Sigmoid colon (tissue), 7 donors: ENCODE results near the gene GPR42. TPM values are rescaled to one million over a fixed set of nuclear protein-coding genes. Genes with fewer than 3 reads are reported as not detected.

Source experiments
- DNase-seq: peaks from one replicate; pipeline ENCODE4 v3.0.0-alpha.2; 2019
- H3K27ac ChIP-seq, 4 donors: fragments of 200-600 bp; sonication (generic); one replicate each; pipeline ENCODE4 v1.5.1; 2016 to 2019; ENCODE audit warnings: mild to moderate bottlenecking in 1 of 4
- H3K27me3 ChIP-seq, 3 donors: fragments of 200-600 bp; sonication (generic); one replicate each; pipeline ENCODE4 v1.5.1; 2019; ENCODE audit warnings: mild to moderate bottlenecking in 1 of 3
- H3K36me3 ChIP-seq, 4 donors: fragments of 200-600 bp; sonication (generic); one replicate each; pipeline ENCODE4 v1.5.1; 2016 to 2019
- H3K4me1 ChIP-seq, 4 donors: fragments of 200-600 bp; sonication (generic); one replicate each; pipeline ENCODE4 v1.5.1; 2017 to 2019
- H3K4me3 ChIP-seq, 4 donors: fragments of 200-600 bp; sonication (generic); one replicate each; pipeline ENCODE4 v1.5.1; 2017 to 2019; ENCODE audit warnings: mild to moderate bottlenecking in 2 of 4, moderate library complexity in 1 of 4
- H3K9me3 ChIP-seq, 4 donors: fragments of 200-600 bp in 3 of 4; sonication (generic) in 3 of 4; one replicate each; pipeline versions ENCODE4 v1.5.1 to v1.6.1; 2013 to 2019
- CTCF ChIP-seq, 4 experiments: fragments of 450-650 bp in 3 of 4; fragments of 200-600 bp in 1 of 4; IDR thresholded peaks; one replicate each; pipeline ENCODE4 v1.5.1; 2016 to 2019; ENCODE audit warnings: antibody characterized with exemption in 4 of 4, mild to moderate bottlenecking in 3 of 4, moderate library complexity in 2 of 4
- EP300 ChIP-seq, 4 donors: sonication (generic); formaldehyde crosslinking; IDR thresholded peaks; one replicate each; pipeline ENCODE4 v1.6.1; 2017; ENCODE audit warnings: antibody characterized with exemption in 4 of 4
- POLR2A ChIP-seq, 2 donors: fragments of 450-650 bp; IDR thresholded peaks; one replicate each; pipeline ENCODE4 v1.6.1; 2016; ENCODE audit warnings: antibody characterized with exemption in 2 of 2, mild to moderate bottlenecking in 2 of 2, moderate library complexity in 2 of 2
- POLR2AphosphoS5 ChIP-seq, 4 donors: sonication (generic); formaldehyde crosslinking; IDR thresholded peaks; one replicate each; pipeline ENCODE4 v1.6.1; 2017; ENCODE audit warnings: antibody characterized with exemption in 4 of 4
- WGBS, 2 donors: extraction: QIAGEN DNeasy Blood & Tissue Kit; methylation state at CpG; one replicate each; pipeline ENCODE4 v1.1.7; 2013; 5-methylcytosine and 5-hydroxymethylcytosine counted together
- intact Hi-C: fragments of 100-400 bp; cut with DNase I; formaldehyde crosslinking; loops from one replicate; pipeline ENCODE4 v1.15.1; 2023
- polyA plus RNA-seq, 3 donors: library from polyadenylated mRNA; stranded (reverse); fragments of 200-250 nt; gene quantifications; one replicate each; pipeline ENCODE4 v1.2.3, GENCODE V29; 2013
- total RNA-seq, 4 donors: library from RNA; depleted of rRNA; stranded (reverse); fragments of >200 nt; gene quantifications; one replicate each; pipeline ENCODE4 v1.1.0, GENCODE V29; 2016
- donor health status: healthy with polysubstance abuse.
- donor health status: Bipolar disorder and iron deficiency.
- donor health status: healthy.

Gene GPR42
- total and polyA plus RNA-seq, 7 donors: 0.17 to 0.83 (median 0.31) TPM; not detected in 3

GRCh38 chr19:35410487-35410886 lies 39.6 kb downstream of the GPR42 start:
- 76 to 88% methylated on average over 5 of the region's 5 CpGs for WGBS, 2 donors
- Histone ChIP-seq H3K4me3 (no peak overlapping the region), H3K4me1 (no peaks in the 10 kb centered on the region), H3K27ac (no peak overlapping the region), H3K9me3 (no peaks in the 10 kb centered on the region), H3K36me3 (no peaks in the 10 kb centered on the region), H3K27me3 (peaks cover 0 to 6% (median 0%) of the 10 kb centered on the region in 3 donors)
- intact Hi-C loops: no loop called here
- TF ChIP-seq CTCF (IDR thresholded peaks at IDR 0.05) (no peak), EP300 (IDR thresholded peaks at IDR 0.05) (no peak), POLR2AphosphoS5 (IDR thresholded peaks at IDR 0.05) (no peak), POLR2A (IDR thresholded peaks at IDR 0.05) (no peak)
- no peak for DNase-seq

GRCh38 chr19:35414442-35414841 lies 43.6 kb downstream of the GPR42 start:
- intact Hi-C loops: no loop called here
- Histone ChIP-seq H3K9me3 (no peaks in the 10 kb centered on the region), H3K27ac (no peak overlapping the region), H3K36me3 (no peaks in the 10 kb centered on the region), H3K4me1 (no peaks in the 10 kb centered on the region), H3K27me3 (peaks cover 0 to 10% (median 0%) of the 10 kb centered on the region in 3 donors), H3K4me3 (no peak overlapping the region)
- TF ChIP-seq POLR2A (IDR thresholded peaks at IDR 0.05) (no peak), POLR2AphosphoS5 (IDR thresholded peaks at IDR 0.05) (no peak), EP300 (IDR thresholded peaks at IDR 0.05) (no peak), CTCF (IDR thresholded peaks at IDR 0.05) (no peak)
- no peak for DNase-seq
- WGBS, 2 donors: 78 to 94% methylated on average over 3 of the region's 3 CpGs

- WGBS, 2 donors: 81 to 85% methylated on average over 7 of the region's 7 CpGs
- Histone ChIP-seq H3K4me3 (no peak overlapping the region), H3K9me3 (no peaks in the 10 kb centered on the region), H3K27me3 (peaks cover 0 to 10% (median 0%) of the 10 kb centered on the region in 3 donors), H3K27ac (no peak overlapping the region), H3K4me1 (no peaks in the 10 kb centered on the region), H3K36me3 (no peaks in the 10 kb centered on the region)
- intact Hi-C loops: no loop called here
- no peak for DNase-seq
- TF ChIP-seq POLR2AphosphoS5 (IDR thresholded peaks at IDR 0.05) (no peak), CTCF (IDR thresholded peaks at IDR 0.05) (no peak), POLR2A (IDR thresholded peaks at IDR 0.05) (no peak), EP300 (IDR thresholded peaks at IDR 0.05) (no peak)
Measured at GRCh38 chr19:35416331-35416730, 45.5 kb downstream of the GPR42 start.

GRCh38 chr19:35417278-35417677 lies 46.4 kb downstream of the GPR42 start:
- H3K27me3 ChIP-seq: peaks cover 0 to 10% (median 0%) of the 10 kb centered on the region in 3 donors
- intact Hi-C loops: no loop called here
- WGBS, 2 donors: 88 to 96% methylated on average over 2 of the region's 2 CpGs

GRCh38 chr19:35417713-35418534 lies 47.1 kb downstream of the GPR42 start:
- H3K9me3 ChIP-seq: no peaks in the 10 kb centered on the region
- no peaks in the 10 kb centered on the region for H3K4me1 ChIP-seq
- H3K4me3 ChIP-seq: no peak overlapping the region
- intact Hi-C loops: no loop called here
- no peaks in the 10 kb centered on the region for H3K36me3 ChIP-seq
- peaks cover 0 to 10% (median 0%) of the 10 kb centered on the region in 3 donors for H3K27me3 ChIP-seq
- TF ChIP-seq POLR2AphosphoS5 (IDR thresholded peaks at IDR 0.05) (no peak), EP300 (IDR thresholded peaks at IDR 0.05) (no peak), CTCF (IDR thresholded peaks at IDR 0.05) (no peak), POLR2A (IDR thresholded peaks at IDR 0.05) (no peak)
- H3K27ac ChIP-seq: no peak overlapping the region
- WGBS, 2 donors: 82 to 90% methylated on average over 7 of the region's 7 CpGs
- no peak for DNase-seq

More at GRCh38 chr19:35417278-35417677, 46.4 kb downstream of the GPR42 start:
- no peaks in the 10 kb centered on the region for H3K36me3 ChIP-seq
- no peak overlapping the region for H3K4me3 ChIP-seq
- H3K9me3 ChIP-seq: no peaks in the 10 kb centered on the region
- H3K27ac ChIP-seq: no peak overlapping the region
- no peak for DNase-seq
- no peaks in the 10 kb centered on the region for H3K4me1 ChIP-seq
- no peak for TF ChIP-seq EP300 (IDR thresholded peaks at IDR 0.05)
